Measurements from ENCODE around the gene ADCY7.
A peak's percentile ranks its signal among the peaks of the same experiment; 100 is the strongest.
"Not testable (repeated sequence)": the region's sequence is repeated elsewhere in the genome, so short reads cannot be mapped to it uniquely, and the experiment has no call there.

ADCY7 gene

GRCh38 chr16:50316102-50316847 lies 49.9 kb downstream of the ADCY7 start:
- no peak for DNase-seq

DNA sequence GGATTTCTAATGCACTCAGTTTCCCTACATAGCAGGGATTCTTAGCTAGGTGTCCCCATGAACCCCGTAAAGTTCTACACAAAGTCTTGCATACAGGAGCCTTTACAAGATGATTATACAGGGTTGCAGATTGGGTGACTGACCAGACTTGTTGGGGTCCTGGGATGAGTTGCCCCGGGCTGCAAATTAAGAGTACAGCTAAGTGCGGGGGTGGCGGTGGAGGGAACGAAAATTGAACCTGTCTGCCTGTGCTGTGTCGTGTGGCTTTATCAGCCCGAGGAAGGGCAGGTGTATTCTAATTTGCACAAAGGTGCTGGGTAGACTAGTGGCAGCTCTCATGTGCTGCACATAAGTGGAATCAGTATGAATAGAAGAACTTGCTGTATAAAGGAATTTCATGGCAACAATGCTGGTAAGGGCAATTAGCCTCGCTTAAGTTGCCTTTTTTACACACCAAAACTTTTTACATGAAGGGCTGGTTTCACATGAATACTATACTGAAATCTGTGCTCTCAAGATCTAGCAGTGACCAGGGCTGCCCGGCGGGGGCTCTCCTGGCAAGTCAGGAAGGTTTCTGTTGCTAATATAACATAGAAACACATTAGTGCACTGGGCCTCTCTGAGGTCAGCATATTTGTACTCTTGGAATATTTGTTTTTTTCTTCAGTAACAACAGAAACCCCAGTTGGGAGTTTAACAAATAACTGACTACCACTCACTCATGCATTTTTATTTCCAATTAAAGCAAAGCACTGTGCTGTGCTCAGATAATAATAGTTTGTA lies 50.7 kb downstream of the ADCY7 start:
- DNase-seq: no peak

GRCh38 chr16:50318796-50319578 lies 52.6 kb downstream of the ADCY7 start:
- no peak for DNase-seq

GRCh38 chr16:50320310-50320709 lies 54.0 kb downstream of the ADCY7 start:
- no peak for DNase-seq

GRCh38 chr16:50322333-50322732 lies 56.0 kb downstream of the ADCY7 start:
- no peak for DNase-seq

GRCh38 chr16:50323335-50324011 lies 57.1 kb downstream of the ADCY7 start:
- DNase-seq: no peak

DNA sequence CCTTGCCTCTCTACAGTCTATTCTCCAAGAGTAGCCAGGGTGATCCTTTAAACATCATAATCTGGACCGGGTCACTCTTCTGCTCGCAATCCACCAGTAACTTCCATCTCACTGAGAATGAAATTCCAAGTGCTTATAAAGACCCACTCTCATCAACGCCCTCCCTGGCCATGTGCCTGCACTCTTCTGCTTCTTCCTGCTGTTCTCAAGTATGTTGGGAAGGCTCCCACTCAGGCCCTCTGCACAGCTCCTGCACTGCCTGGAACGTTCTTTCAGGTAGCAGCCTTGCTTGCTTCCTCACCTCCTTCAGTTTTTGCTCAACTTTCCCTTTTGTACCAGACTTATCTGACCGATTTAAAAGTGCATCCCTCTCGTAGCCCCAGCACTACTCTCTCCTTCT lies 58.0 kb downstream of the ADCY7 start:
- no peak for DNase-seq

- no peak for DNase-seq
Measured at GRCh38 chr16:50326264-50326663, 59.9 kb downstream of the ADCY7 start.

- DNase-seq: peak; percentile 62
Measured at GRCh38 chr16:50326835-50327465, 60.6 kb downstream of the ADCY7 start.

DNA sequence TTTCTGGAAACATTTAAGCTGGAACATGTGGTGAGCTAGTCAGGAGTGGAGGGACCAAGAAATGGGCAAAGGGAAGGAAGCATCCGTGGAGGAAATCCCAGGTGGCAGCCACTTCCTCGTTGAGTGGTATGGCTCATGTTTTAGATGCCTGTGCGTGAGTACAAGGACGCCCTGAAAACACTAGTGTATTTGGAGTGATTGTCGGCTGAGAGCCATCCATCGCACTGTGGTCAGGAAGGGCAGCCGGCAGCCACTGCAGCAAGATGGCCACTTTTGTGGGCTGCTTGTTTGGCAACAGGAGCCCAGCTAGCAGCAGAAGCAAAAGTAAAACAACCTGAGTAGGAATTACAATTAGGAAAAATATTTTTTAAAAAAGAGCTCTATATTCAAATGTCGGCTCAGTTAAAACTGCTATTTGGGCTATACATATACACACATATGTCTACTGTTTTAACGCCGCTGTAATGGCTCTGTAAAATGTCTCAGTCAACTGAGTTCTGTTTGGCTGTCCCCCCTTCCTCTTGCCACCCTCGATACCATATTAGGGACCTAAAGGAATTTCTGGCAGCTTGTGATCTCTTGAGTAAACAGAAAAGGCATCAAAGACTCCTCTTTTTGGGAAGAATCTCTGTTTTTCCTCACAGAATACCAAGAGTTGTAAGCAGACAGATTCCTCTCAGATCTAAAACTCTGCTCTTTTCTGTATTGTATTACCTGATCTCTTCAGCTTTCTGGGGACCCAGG lies 63.3 kb downstream of the ADCY7 start:
- no peak for DNase-seq

DNA sequence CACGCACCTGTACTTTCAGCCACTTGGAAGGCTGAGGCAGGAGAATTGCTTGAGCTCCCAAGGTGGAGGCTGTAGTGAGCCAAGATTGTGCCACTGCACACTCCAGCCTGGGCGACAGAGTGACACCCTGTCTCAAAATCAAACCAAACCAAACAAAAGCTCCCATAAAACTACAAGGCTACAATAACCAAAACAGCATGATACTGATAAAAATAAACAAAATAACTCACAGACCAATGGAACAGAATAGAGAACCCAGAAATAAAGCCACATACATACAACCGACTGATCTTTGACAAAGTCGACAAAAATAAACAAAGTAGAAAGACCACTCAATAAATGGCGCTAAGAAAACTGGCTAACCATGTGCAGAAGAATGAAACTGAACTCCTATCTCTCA lies 65.2 kb downstream of the ADCY7 start:
- DNase-seq: no peak

- DNase-seq: no peak
Measured at GRCh38 chr16:50332599-50332998, 66.2 kb downstream of the ADCY7 start.

DNA sequence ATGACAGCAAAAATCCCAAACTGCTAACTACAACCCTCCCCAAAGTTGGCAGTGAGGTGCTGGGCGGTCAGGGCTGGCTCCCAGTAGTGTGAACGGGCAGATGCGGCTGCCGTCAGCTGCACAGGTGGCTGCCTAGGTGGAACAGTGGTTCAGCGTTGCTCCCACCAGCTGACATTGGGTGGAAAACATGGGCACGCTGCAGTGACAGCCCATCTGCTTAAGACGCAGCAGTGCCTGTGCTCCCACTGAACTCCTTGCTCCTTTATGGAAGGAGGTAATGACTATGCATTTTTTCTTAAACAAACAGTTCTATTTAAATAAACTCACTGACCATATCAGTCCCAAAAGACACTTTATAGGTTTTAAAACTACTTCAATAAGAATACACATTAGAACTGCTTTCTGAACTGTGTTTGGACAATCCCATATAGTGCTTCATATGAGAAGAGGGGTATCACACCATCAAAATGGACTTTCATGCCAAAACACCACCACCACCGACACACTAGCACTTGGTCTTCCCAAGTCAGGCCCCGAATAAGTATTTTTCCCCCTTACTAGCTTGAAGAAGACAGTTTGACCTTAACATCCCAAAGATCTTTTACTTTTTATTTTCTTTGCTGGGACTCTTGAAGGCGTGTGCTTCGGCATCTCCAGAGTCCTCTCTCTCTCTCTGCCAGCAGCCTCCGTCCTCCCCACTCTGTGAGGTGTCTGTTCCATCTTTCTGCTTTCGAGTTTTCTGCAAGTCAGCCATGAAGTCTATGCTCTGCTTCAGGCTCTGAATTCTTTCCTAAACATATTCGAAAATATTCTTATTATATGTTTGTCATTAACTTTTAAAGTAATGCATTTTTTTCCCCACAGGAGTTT lies 68.0 kb downstream of the ADCY7 start:
- DNase-seq: no peak

DNA sequence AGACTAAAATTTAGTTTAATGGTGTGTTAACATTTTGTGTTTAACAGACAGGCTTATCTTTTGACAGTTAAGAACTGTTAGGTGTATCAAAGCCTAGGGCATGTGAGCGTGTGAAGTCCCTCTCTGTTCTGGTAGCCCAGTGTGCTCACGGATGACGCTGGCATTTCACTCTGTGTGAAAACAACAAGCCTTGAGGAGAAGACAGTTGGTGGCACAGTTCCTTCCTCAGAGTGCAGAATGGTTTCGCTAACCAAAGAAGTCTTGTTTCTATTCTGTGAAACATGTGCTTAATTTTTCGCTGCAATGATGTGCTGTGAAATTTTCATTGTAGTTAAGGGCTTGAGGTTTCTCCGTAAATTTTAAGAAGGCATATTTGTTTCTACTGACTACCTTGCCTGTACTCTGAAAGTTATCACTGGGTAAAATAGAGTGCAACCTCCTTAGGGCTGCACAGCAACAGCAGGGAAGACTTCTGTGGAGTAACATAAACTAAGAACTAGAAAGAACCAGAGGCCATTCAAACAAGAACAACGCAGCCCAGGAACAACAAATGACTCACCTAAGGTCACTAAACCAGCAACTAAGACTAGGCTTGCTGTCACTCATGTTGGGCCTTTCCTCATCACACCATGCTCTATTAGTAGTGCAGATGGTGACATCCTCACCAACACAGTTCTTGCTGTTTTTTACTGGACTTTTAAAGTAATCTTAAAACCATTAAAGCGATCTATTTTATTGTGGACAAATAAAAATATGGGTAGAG lies 69.0 kb downstream of the ADCY7 start:
- DNase-seq: peak; percentile 32

DNA sequence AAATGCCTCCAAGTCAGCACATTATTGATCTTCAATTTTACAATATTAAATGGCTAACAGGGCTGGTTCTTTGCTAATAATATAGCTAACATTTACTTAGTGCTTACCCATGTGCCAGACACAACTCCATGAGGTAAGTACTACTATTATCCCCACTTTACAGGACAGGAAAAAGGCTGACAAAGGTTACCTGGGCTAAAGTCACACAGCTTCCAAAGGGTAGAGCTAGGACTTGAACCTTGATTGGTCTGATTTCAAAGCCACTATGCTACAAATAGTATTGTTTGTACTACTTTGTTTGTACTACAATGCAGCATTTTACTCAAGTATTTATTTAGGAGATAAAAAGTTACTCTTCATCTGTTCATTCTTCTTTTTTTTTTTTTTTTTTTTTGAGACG lies 70.5 kb downstream of the ADCY7 start:
- no peak for DNase-seq

GRCh38 chr16:50338371-50339231 lies 72.2 kb downstream of the ADCY7 start:
- DNase-seq: no peak

DNA sequence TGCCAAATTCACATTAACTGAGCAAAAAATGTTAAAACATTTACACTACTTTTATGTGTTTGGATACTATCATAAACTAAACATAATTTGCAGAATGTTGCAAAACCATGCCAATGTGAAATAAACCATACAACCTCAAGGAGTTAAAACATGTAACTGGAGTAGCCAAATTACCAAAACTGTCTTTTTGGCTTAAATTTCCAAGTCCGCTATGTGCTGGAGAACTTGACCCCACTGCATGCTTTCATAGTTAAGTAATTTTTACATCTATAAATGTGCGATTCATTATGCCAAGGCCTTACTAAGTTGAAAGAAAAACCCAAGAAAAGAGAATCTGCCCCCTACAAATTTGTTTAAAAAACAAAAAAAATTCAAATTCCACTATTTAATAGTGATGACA lies 74.2 kb downstream of the ADCY7 start:
- DNase-seq: no peak

DNA sequence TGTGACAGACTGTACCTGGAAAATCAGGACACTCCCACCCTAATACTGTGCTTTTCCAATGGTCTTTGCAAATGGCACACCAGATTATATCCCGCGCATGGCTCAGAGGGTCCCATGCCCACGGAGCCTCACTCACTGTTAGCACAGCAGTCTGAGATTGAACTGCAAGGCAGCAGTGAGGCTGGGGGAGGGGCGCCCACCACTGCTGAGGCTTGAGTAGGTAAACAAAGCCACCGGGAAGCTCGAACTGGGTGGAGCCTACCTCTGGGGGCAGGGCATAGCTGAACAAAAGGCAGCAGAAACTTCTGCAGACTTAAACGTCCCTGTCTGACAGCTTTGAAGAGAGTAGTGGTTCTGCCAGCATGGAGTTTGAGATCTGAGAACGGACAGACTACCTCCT lies 77.2 kb downstream of the ADCY7 start:
- DNase-seq: not testable (repeated sequence)

GRCh38 chr16:50345210-50345609 lies 78.9 kb downstream of the ADCY7 start:
- not testable (repeated sequence) for DNase-seq
